GM19023 (cell line): ENCODE results near the gene VWA8.
A peak's percentile ranks its signal among the peaks of the same experiment; 100 is the strongest.
"Not testable (repeated sequence)": the region's sequence is repeated elsewhere in the genome, so short reads cannot be mapped to it uniquely, and the experiment has no call there.

Experiments used
- ATAC-seq: cut with Tn5 transposase; IDR thresholded peaks from one replicate; pipeline ENCODE4 v1.9.1; 2021; ENCODE audit warnings: mild to moderate bottlenecking, moderate library complexity; ENCODE audit not compliant: unreplicated experiment

VWA8 gene

DNA sequence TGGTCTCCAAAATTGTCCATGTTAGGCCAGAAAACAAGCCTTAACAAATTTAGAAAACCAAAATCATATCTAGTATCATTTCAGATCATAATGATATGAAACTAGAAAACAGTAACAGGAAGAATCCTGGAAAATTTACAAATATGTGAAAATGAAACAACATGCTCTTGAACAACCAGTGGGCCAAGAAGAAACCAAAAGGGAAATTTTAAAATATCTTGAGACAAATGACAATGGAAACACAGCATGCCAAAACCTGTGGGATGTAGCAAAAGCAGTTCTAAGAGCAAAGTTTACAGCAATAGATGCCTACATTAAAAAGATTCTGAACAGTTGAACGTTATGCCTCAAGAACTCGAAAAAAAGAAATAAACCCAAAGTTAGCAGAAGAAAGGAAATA, 32.6 kb downstream of the VWA8 start:
- ATAC-seq, result no peak

DNA sequence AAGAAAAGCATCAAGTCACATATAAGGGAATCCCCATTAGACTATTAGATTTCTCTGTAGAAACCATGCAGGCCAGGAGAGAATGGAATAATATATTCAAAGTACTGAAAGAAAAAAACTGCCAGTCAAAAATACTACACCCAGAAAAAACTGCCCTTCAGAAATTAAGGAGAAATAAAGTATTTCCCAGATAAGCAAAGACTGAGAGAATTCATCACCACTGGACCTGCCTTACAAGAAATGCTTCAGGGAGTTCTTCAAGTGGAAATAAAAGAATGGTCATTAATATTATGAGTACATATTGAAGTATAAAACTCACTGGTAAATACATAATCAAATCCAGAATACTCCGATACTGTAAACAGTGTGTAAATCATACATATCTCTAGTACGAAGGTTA, 35.9 kb downstream of the VWA8 start:
- no peak for ATAC-seq

DNA sequence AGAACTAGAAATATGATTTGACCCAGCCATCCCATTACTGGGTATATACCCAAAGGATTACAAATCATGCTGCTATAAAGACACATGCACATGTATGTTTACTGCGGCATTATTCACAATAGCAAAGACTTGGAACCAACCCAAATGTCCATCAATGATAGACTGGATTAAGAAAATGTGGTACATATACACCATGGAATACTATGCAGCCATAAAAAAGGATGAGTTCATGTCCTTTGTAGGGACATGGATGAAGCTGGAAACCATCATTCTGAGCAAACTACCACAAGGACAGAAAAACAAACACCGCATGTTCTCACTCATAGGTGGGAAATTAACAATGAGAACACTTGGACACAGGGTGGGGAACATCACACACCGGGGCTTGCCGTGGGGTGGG, 38.0 kb downstream of the VWA8 start:
- not testable (repeated sequence) for ATAC-seq

DNA sequence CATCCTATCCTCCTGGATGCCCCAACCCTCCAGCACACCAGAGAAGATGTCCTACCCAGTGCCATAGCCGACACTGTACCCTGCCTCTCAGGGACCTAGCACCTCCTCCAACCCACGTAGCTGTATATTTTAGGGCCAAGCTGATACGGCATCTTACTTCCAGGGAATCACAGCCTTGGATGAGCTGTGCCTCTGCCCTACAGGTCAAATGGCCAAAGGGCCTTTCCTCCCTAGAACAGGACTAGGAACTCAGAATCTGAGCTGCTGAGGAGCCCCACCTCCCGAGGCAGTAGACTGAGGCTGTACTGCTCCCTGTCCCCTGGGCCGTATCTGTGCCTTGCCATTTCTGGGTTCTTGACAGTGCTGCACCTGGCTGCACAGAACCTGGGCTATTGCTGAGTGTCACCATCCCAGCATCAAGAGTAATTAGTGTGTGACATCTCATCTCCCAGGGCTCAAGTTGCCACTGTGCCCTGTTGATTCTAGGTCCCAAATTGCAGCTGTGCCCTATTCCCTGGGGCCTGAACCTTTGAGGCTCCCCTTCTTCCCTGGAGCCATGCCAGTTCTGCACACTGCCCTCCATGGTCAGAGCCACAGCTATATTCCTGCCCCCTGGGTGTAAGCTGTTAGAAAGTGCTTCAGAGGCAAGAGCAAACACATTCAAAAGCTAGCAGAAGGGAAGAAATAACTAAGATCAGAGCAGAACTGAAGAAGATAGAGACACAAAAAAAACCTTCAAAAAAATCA, 41.0 kb downstream of the VWA8 start:
- ATAC-seq, result no peak

DNA sequence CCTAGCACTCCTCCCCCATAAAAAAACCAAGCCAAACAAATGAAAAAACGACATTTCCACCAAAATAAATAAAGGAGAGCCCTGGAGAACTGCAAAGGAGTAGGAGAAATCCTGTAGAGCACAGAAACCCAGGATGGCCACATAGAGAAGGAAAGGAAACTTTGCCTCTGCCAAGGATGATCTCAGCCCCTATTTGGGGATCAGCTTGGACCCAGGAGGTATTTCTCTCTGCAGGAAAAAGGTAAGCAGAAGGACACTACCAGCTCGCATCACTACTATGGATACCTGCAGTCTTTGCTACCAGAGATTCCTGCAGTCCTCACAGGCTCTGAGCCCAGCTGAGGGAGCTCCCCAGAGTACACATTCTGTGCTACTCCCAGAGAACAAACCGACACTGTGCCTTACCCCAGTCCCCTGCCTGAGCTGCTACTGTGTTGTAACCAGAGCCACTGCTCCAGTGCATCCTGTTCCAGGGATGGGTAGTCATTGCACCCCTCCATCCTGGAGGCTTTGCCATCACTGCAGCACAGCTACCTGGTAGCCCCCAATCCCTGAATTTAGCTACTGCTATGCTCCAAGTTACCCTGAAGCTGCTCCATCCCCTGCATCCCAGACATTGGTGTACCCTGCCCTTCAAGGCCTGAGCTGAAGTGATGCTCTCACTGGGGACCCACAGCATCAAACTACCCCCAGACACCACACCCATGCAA, 41.7 kb downstream of the VWA8 start:
- ATAC-seq, result no peak

DNA sequence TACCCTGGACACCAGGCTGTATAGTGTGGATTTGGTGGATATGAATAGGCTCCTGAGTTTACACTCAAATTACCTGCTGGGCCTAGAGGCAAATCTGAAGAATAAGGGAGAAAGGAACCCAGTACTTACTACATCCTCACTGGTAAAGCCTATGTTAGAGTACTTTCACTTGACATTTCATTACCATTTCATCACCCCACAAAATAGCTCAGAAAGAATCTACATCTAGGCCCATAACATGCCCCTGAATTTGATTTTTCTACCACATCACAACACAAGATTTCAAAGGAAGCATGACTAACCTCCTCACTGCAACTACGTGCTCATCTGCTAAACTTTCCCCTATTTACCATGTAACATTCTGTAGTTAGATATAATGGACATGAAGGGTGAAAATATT, 43.3 kb downstream of the VWA8 start:
- no peak for ATAC-seq

DNA sequence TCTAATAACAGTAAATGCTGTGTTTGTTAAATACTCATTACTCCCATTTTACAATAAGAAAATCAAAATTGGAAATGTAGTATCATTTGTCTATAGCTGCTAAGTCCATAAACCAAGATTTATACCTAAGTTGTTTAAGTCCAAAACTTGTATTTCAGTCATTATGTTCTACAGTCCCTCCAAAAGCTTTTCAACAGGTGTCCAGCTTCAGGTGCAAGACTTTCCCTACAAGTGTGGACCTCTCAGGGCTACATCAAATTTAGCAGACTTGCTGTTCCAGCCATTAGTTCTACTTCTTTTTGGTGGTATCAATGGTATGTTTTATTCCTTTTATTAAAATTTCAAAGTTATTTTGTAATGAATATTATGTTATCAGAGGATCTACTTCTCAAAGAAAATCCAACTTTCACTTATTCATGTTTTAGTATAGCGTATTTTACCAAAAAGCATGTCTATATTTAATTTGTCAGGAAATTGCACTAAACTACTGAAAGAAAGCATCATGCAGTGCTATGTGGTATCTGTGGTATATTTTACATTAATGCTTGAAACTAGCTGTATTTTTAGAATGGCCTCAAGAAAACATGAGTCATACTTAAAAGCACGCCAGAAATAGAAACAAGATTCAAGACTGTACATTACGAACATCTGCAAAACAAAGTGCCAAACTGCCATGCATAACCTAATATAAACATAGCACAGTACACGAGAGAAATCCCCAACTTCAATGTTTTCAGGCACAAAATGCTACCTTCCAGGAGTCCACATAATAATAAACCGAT, 44.5 kb downstream of the VWA8 start:
- peak; percentile 98 for ATAC-seq

DNA sequence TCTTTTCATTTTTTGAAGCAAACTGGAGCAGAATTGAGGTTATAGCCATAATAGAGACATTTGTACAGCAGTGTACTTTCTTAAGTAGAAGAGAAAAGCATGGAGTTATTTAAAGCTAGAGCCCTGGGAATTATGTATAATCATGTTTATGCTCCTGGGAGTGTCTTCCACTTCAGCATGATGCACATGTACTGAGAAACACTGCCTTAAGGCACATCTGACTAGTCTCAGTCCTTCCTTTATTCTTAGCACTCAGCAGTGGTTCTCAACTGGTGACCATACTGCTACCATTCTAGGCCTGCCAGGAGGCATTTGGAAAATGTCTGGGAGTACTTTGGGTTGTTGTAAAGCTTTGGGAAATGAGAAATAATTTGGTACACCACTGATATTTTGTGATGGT, 45.8 kb downstream of the VWA8 start:
- ATAC-seq, result no peak

DNA sequence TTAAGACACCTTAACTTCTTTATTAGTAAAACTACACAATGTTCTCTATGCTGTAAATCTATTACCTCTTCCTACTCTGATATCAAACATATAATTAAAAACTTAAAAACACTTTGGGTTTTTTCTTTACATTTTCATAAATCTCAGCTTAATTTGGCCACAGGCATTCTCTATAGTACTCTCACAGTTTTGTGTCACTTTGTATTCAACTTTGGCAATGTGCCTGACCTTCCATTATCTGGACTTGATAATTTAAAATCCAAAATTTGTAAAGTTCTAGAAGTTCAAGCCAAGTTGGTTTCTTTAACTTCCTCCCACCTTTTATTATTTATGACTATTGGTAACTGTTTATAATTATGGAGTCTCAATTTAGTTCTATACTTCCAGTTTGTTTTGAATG, 46.4 kb downstream of the VWA8 start:
- ATAC-seq, result no peak

DNA sequence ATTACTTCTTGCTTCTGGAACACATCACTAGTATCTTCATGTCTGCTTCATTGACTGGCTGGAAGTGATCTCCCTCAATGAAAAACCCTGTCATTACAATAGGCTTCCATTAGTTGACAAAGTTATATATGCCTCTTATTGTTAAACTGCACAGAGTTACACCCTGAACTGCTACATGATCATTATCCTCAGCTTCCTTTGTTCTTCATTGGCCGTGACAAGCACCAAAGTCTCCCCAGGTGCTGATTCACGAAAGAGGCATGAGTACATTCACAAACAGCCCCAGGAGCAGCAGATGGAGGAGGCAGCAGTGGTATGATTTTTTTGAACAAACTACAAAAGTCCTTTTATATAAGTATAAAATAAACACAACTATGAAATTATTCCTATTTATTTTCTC, 51.4 kb downstream of the VWA8 start:
- no peak for ATAC-seq

DNA sequence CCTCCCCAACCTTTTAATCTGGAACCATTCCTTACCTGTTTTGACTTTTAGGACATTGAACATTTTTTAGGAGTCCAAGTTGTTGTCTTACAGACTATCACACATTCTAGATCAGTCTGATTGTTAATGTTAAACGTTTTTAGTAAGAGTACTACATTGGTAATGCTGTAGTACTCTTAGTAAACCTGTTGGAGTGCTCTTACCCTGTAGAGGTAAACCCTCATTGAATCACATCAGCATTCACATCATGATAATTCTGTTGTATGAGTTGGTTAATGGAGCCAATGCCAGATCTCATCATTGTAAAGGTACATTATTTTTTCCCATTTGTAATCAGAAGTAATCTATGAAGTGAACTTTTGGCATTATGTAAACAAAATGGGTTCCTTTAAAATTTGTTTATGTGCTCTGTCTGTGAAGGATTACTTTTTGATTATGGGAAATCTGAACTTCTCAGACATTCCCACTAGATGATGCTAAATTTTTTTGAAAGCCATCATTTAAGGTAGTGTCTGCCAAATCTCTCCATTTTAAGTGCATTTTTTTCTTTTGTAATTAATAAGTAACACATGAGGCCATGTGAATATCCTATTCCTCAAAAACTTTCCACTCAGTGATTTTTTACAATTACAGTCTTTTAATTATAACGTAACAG, 55.2 kb downstream of the VWA8 start:
- no peak for ATAC-seq

DNA sequence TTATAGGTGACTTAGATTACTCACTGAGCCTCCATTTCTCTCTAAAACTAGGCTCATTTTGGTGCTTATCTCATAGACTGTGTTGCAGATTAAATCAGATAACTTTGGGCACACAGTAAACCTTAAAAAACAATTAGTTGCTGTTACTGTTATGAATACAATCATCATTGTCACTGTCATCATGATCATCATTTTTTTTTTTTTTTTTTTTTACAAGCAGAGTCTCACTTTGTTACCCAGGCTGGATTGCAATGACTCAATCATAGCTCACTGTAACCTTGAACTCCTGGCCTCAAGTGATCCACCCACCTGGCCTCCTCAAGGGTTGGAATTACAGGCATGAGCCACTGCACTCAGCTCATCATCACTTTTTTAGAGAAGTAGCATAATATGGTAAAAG, 60.0 kb downstream of the VWA8 start:
- no peak for ATAC-seq

DNA sequence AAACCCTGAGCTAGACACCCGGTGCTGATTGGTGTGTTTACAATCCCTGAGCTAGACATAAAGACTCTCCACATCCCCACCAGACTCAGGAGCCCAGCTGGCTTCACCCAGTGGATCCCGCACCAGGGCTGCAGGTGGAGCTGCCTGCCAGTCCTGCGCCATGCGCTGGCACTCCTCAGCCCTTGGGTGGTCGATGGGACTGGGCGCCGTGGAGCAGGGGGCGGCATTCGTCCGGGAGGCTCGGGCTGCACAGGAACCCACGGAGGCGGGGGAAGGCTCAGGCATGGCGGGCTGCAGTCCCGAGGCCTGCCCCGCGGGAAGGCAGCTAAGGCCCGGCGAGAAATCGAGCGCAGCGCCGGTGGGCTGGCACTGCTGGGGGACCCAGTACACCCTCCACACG, 62.5 kb downstream of the VWA8 start:
- not testable (repeated sequence) for ATAC-seq

DNA sequence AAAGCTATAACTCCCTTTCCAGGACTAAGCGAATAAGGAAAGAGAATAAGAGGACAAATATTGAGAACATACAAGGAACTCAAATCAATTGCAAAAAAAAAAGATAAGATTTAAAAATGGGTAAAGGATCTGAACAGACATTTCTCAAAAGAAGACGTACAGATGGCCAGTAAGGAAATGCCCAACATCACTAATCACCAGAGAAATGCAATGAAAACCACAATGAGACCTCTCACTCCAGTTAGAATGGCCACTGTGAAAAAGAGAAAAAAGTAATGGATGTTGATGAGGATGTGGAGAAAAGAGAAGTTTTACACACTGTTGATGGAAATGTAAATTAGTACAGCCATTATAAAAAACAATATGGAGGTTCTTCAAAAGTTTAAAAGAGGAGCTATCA, 63.8 kb downstream of the VWA8 start:
- no peak for ATAC-seq

DNA sequence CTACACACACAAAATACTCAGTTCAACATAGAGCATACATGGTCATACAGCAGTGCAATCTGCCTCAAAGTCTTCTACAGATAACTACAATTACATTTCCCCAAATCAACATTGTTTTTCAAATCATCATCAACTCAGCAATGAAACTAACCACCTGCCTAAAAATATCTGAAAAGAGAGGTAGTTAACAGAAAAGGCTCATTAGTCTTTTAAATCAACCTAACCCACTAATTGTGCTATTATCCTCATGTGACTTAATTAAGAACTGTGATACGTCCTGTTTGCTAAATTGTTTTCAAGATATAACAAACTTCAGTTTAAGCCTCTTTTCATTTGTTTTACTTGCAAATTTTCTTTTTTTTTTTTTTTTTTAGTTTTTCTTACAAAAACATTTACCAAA, 65.4 kb downstream of the VWA8 start:
- ATAC-seq, result no peak

DNA sequence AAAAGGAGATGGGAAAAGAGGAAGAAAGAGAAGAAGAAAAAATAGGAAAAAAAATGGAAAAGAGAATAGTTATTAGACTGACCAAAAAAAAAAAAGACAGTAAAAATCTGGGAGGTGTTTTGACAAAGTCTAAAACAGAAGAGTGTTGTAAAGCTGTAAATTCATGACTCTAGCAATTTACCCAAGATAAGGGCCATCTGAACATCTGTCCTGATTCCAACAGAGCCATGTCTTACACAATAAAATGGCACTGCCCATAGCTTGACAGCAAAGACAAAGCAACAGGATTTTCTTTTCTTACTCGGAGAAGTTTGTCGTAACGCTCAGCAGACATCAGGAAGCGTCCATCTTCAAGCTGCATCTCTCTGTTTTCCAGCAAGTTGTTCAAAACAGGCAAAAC, 69.8 kb downstream of the VWA8 start:
- ATAC-seq, result no peak

DNA sequence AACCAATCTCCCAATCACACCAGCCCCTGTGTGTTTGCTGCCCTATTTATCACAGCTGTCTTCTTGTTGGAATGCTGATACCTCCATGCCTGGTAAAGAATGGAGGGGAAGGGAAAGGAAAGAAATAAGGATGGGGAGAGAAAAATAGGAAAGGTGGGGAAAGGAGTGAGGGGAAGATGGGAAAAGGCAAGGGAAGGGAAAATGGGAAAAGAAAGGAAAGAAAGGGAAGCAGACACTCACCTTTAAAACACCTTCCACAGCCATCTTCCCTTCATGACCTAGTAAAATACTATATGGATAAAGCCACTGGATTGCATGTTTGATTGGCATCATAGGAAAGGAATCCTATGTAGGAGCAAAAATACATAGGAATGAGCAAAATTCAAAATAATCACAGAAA, 77.8 kb downstream of the VWA8 start:
- ATAC-seq, result no peak

DNA sequence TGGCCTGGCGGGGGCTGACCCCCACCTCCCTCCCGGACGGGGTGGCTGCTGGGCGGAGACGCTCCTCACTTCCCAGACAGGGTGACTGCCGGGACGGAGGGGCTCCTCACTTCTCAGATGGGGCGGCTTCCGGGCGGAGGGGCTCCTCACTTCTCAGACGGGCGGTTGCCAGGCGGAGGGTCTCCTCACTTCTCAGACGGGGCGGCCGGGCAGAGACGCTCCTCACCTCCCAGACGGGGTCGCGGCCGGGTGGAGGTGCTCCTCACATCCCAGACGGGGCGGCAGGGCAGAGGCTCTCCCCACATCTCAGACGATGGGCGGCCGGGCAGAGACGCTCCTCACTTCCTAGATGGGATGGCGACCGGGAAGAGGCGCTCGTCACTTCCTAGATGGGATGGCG, 79.0 kb downstream of the VWA8 start:
- not testable (repeated sequence) for ATAC-seq

DNA sequence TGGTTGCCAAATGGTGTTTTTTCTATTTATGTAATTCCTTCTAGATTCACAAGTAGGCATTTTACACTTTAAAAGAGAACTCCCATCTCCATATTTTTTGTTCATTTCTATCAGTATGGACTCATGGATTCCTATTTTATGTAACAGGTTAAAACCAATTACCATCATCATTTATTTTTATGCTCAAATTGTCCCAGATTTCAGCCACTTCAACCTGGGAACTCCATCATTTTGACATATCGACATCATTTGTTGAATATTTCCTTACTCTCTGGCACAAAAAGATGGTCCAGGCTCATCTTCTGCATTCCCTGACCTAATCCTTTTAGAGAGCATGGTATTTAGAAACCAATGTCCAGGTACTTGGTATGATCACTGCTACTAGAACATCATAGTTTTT, 79.9 kb downstream of the VWA8 start:
- no peak for ATAC-seq

DNA sequence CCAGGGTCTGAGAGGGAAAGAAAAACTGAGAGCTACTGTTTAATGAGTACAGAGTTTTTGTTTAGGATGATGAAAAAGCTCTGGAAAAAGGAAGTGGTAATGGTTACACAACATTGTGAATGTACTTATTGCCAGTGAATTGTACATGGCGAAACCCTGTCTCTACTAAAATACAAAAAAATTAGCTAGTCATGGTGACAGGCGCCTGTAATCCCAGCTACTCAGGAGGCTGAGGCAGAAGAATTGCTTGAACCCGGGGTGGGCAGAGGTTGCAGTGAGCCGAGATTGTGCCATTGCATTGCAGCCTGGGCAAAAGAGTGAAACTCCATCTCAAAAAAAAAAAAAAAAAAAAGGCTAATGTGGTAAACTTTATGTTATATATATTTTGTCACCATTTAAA, 96.3 kb downstream of the VWA8 start:
- no peak for ATAC-seq

DNA sequence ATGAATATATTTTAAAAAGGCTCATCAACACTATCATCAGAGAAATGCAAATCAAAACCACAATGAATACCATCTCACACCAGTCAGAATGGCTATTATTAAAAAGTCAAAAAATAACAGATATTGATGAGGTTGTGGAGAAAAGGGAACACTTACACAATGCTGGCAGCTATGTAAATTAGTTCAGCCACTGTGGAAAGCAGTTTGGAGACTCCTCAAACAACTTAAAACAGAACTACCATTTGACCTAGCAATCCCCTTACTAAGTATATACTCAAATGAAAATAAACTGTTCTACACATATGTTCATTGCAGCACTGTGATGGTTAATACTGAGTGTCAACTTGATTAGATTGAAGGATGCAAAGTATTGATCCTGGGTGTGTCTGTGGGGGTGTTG, 98.2 kb downstream of the VWA8 start:
- ATAC-seq, result not testable (repeated sequence)
